ENCODE data around the gene ECM1.

GRCh38 chr1:150477733-150478132 lies 30.2 kb upstream of the ECM1 start:
- TF ChIP-seq CTCF (IDR thresholded peaks at IDR 0.05): no peak
- no peak for TF ChIP-seq ZFX (IDR thresholded peaks at IDR 0.05; ENCODE audit: borderline replicate concordance)

Measured in 22Rv1 (cell line).